Activated naive CD4-positive, alpha-beta T cell treated with anti-CD3 and anti-CD28 coated beads, Interleukin-2, amount 50 U/mL, for 72 hours (primary cell): ENCODE results near the gene CCNB3. TPM values are rescaled to one million over a fixed set of nuclear protein-coding genes. Genes with fewer than 3 reads are reported as not detected.
"Not testable (repeated sequence)": the region's sequence is repeated elsewhere in the genome, so short reads cannot be mapped to it uniquely, and the experiment has no call there.

ENCODE experiments used
- ATAC-seq, 2 donors: fragments of 150-1000 bp; cut with Tn5 transposase; 2 replicates each; pipeline ENCODE4 v1.10.0; 2021; ENCODE audit warnings: mild to moderate bottlenecking in 2 of 2, moderate library complexity in 2 of 2
- DNase-seq, 2 donors: peaks; one replicate each; pipeline ENCODE4 v3.0.0; 2021 to 2022; ENCODE audit warnings: low spot score in 2 of 2
- H3K27ac Mint-ChIP-seq, 2 donors: one replicate each; pipeline ENCODE4 v1.8.0; 2022; ENCODE audit warnings: mild to moderate bottlenecking in 2 of 2, mixed read lengths in 2 of 2
- H3K36me3 Mint-ChIP-seq, 2 donors: one replicate each; pipeline ENCODE4 v1.8.0; 2022; ENCODE audit warnings: mixed read lengths in 2 of 2
- H3K9me3 Mint-ChIP-seq, 2 donors: one replicate each; pipeline ENCODE4 v1.8.0; 2022; ENCODE audit warnings: mixed read lengths in 2 of 2
- total RNA-seq, 2 donors: library from RNA; stranded (reverse); gene quantifications; one replicate each; pipeline ENCODE4 v1.2.3, GENCODE V29; 2022

The CCNB3 gene
- total RNA-seq, 2 donors from 2014 or later = 0.47 to 0.71 TPM

- Mint-ChIP-seq H3K9me3 (no peaks in the 10 kb centered on the region), H3K27ac (no peak overlapping the region), H3K36me3 (no peaks in the 10 kb centered on the region)
- DNase-seq (no peak), ATAC-seq (no peak)
These were observed 6.9 kb downstream of the CCNB3 start for GRCh38 chrX:50211510-50211909.

- no peaks in the 10 kb centered on the region for H3K36me3 Mint-ChIP-seq
- H3K27ac Mint-ChIP-seq = no peak overlapping the region
- ATAC-seq = no peak
These were observed 76.7 kb downstream of the CCNB3 start for GRCh38 chrX:50281253-50281652.

DNA sequence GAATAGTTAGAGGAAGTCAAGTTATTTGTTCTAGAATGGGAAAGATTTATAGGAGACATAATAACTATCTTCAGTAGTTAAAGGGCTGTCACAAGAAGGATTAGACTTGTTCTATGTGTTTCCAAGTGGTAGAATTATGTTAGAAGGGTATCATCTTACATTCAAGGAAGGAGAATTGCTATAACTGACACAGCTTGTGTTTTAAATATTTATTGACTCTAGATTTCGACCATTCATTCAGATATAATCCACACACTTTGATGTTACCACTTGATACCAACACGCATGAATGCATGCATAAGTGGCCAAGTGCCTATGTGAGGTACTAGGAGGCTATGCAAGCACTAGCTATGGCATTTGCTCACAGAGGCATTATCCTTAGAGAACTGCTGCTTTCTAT lies 122.7 kb downstream of the CCNB3 start:
- H3K36me3 Mint-ChIP-seq = no peaks in the 10 kb centered on the region
- ATAC-seq = no peak
- H3K9me3 Mint-ChIP-seq = no peaks in the 10 kb centered on the region
- H3K27ac Mint-ChIP-seq = no peak overlapping the region
- DNase-seq = no peak

More at GRCh38 chrX:50281253-50281652, 76.7 kb downstream of the CCNB3 start:
- no peaks in the 10 kb centered on the region for H3K9me3 Mint-ChIP-seq
- DNase-seq = no peak

DNA sequence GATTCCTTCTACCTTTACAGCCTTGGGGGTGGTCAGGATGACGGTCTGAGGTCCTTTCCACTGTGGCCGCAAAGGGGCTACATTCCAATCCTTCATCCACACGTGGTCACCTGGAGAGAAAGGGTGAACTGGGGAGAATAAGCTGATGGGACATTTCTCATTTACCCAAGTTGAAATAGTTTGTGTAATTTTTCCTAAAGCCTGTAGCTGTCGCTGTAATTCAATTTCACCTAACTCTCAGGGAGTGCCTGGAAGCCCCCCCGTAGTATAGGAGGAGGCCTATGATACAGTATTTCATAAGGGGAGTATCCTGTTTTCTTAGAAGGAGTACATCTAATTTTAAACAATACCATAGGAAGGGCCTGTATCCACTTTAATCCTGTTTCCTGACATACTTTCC lies 128.1 kb downstream of the CCNB3 start:
- DNase-seq, H3K36me3 Mint-ChIP-seq, ATAC-seq, H3K27ac Mint-ChIP-seq, H3K9me3 Mint-ChIP-seq: not testable (repeated sequence)

- H3K36me3 Mint-ChIP-seq = peaks cover 0 to 7% of the 10 kb centered on the region in 2 donors
- no peak for DNase-seq
- H3K27ac Mint-ChIP-seq = no peak overlapping the region
- no peaks in the 10 kb centered on the region for H3K9me3 Mint-ChIP-seq
- ATAC-seq = no peak
These were observed 128.7 kb downstream of the CCNB3 start for GRCh38 chrX:50333308-50333707.

DNA sequence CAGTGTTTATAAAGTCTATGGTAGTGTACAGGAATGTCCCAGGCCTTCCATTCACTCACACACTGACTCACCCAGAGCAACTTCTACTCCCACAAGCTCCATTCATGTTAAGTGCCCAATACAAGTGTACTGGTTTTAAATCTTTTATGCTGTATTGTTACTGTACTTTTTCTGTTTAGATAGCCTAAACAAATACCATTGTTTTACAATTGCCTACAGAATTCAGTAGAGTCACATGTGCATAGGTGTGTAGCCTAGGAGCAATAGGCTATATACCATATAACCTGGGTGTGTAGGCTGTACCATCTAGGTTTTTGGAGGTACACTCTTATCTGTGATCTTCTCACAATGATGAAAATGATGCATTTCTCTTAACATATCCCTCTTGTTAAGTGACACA lies 139.4 kb downstream of the CCNB3 start:
- Mint-ChIP-seq H3K27ac (no peak overlapping the region), H3K36me3 (no peaks in the 10 kb centered on the region), H3K9me3 (no peaks in the 10 kb centered on the region)
- no peak for DNase-seq
- ATAC-seq = no peak

DNA sequence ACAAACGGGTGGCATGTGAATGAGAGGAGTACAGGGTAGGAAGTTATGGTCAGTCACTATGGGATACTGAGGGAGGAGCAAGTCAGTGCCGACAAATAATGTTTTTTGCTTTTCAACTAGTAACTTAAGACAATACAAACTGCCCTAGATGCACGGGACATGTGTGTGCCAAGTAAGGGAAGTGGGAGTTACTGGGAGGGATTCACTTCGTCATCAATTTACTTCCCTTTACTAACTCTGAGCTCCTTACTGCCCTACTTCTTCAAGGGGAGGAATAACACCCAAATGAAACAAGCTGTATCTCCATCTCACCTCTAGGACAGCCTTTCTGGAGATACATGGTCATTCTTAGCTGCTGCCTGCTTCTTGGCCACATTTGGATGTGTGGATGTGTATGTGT lies 168.4 kb downstream of the CCNB3 start:
- DNase-seq = no peak
- H3K9me3 Mint-ChIP-seq = no peaks in the 10 kb centered on the region
- no peak for ATAC-seq
- H3K36me3 Mint-ChIP-seq = no peaks in the 10 kb centered on the region
- H3K27ac Mint-ChIP-seq = no peak overlapping the region

DNA sequence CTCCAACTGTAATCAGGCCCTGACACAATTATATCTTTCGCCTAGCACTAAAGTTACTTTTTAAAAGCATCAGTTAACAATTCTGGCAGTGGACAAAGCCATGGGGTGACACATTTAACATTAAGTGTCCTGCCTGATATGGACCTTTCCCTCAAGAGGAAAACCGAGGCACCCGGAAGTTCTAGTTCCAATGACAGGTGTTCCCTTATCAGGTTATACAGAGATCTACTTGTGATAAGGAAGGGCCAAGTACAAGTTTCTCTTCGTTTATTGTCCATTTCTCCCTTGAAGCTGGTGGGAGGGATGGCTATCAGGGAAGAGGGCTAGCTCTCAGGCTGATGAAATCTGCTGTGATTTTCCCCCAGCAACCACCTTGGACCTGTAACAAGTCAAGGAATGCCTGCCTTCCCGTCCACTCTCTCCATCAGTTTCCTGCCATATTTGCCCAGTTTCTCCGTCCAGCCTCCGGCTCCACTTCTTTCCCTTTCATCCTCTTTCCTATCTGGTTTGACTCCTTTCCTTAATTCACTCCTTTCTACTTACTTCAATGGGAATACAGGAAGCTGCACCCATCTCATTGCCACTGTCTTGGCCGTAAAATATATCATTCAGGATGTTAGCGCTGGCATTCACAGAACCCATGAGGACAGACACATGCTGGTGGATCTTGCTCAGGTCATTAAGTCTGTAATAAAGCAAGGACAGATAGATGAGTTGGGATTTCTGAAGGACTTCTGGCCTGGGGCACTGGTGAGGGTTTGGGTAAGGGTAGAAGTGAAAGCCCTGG lies 171.1 kb downstream of the CCNB3 start:
- Mint-ChIP-seq H3K9me3 (no peaks in the 10 kb centered on the region), H3K36me3 (no peaks in the 10 kb centered on the region), H3K27ac (no peak overlapping the region)
- DNase-seq = no peak
- no peak for ATAC-seq

DNA sequence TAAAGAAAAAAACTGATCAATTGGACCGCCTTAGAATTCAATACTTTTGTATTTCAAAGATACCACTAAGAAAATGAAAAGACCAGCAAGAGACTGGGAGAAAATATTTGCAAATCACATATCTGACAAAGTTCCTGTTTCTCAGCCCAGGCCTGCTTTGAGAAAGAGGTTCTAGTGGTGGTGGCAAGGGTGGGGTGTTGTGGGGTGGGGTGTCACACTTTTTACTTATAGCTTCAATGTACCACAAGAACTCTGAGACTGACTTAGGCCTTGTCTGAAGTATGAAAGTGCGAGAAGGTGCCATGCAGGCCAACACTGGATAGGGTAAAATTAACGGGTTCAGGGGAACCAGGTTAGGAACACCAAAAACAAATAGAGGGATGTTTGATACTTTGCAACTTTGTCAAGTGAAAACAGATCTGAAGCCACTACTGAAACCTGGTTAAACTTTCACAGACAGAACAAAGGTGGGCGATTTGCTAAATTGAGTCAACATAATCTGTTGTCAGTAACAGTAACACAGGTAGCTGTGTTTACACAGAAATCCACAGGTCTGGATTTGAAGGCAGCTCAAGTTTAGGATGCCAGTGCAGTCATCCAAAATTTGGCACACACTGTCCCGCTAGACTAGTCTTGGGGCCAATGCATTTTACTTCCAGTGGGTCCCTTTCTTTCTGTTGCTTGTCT lies 177.3 kb downstream of the CCNB3 start:
- Mint-ChIP-seq H3K36me3 (no peaks in the 10 kb centered on the region), H3K27ac (no peak overlapping the region), H3K9me3 (no peaks in the 10 kb centered on the region)
- ATAC-seq (no peak), DNase-seq (no peak)

- DNase-seq (no peak), ATAC-seq (no peak)
- H3K9me3 Mint-ChIP-seq = no peaks in the 10 kb centered on the region
- no peak overlapping the region for H3K27ac Mint-ChIP-seq
- H3K36me3 Mint-ChIP-seq = no peaks in the 10 kb centered on the region
These were observed 182.0 kb downstream of the CCNB3 start for GRCh38 chrX:50386520-50386919.

DNA sequence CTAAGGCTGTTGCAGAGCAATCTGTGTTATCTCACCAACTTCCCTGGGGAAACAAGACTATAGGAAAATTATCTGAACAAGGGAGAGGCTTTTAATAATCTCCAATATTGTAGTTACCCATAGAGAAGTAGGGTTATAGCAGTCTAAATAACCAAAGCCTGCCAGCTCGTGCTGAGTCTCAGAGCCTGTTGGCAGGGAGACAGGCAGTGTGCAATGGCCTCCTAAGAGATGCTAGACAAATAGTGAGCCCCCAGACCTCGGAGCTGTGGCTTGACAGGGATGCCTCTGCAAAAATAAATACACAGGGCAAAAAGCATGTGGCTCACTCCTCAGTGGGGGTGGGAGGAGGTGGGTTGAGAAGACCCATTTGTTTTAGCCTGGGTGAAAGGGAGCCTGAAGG lies 189.3 kb downstream of the CCNB3 start:
- Mint-ChIP-seq H3K9me3 (no peaks in the 10 kb centered on the region), H3K27ac (no peak overlapping the region), H3K36me3 (no peaks in the 10 kb centered on the region)
- DNase-seq (no peak), ATAC-seq (no peak)

Other genes starting within 250 kb of the CCNB3 start
- gene AKAP4, start 3.8 kb upstream of the CCNB3 start, total RNA-seq = not detected